GM19193 (cell line): Measurements from ENCODE around the gene LIX1.

Experiments
- POLR2A ChIP-seq: IDR thresholded peaks from 4 replicates; pipeline ENCODE4 v1.6.1; 2011; ENCODE audit not compliant: insufficient read depth, insufficient read length; ENCODE audit errors: extremely low read depth

The LIX1 gene

DNA sequence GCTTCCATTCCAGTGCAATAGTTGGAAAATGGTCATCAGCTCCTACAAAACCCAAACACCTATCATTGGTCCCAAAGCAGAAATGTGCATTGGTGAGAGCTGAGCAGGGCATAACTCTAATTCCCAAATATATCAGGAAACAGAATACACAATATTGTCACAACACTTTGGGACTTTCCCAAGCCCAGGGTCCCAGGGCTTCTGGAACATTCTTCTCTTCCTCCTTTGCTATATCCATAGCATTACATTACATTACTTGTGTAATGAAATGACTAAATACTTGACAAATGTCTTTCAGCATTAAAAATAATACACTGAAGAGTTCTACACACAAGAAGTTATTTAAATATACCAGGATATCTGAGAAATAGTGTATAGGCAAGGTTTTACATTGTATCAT lies 45.6 kb downstream of the LIX1 start:
- TF ChIP-seq POLR2A: no peak

DNA sequence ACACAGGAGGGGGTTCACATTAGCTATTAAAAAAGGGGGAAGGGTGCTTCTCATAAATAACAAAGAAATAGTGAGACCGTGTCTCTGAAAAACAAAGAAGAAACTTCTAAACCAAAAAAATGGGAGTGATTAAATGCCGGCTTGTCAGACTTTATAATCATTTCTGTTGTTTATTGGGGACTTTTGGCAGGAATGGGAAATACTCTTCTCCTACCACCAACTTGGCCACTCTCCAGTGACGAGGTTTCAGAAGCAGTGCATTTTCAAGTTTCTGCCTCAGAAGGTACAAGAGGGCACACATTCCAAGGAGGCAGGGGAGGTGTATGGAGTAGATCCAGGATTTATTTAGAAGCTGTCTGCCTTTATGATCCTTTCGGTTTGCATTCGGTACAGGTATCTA lies 46.2 kb downstream of the LIX1 start:
- TF ChIP-seq POLR2A: no peak

DNA sequence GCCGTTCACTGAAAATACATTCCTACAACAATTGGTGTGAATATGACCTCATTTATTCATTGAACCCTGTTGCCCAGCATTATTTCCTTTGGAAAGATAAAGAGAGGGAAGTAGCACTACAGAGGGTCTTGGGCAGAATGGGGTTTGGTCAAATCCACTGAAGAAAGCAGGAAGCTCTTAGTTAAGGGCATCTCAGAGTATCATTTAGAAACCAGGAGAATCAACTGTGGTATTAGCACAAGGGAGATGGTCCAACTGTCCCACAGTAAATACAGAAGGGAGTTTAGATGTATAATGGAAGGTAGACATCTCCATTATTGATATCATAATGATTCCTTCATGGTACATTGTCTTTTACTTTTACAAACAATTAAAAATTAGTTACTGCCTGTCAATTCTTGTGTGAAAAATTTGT lies 47.1 kb downstream of the LIX1 start:
- TF ChIP-seq POLR2A: no peak

DNA sequence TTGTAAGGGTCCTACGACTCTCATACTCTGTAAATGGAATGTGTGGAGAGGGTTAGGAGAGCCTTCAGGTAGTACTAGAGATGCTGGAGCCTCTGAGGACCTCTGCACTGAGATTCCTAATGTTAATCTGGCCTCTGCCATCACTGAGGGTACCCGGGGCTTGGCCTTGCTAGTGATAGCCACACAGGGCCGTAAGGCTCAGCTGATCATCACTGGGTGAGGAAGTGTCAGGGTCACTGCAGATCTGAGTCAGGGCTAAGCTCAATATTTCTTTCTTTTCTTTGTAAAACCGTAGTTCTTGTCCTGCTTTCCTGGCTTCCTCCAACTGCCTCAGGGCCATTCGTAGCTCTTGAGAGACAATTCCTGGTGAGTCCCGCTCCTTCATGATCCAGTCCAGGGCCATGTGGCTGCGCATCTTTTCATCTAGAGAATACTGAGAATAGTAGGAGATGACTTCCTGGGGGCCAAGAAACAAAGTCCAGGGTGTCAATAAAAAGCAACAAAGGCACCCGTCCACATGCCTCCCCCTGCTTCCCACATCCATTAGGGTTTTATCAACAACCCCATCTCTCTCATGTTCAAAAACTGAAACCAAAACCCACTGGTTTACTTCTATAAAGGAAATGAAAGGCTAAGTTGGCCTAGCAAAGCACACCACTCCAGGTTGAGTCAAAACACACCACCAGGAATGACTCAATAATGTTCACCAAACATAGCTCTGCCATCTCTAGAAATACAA lies 47.7 kb downstream of the LIX1 start:
- TF ChIP-seq POLR2A: no peak

DNA sequence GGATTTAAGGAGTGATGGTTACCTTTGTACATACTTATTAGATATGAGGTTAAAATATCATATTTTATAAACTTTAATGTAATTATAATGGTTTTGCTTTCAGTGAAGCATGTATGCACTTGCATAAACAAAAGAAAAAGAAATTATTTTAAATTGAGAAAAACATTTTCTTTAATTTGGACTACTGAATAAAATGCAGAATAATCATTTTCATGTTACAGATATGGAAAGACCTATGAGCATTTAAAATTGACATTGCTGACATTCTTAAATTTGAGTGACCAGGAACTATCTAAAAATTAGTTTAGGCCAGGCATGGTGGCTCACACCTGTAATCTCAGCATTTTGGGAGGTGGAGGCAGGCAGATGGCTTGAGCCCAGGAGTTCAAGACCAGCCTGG lies 49.2 kb downstream of the LIX1 start:
- no peak for TF ChIP-seq POLR2A

DNA sequence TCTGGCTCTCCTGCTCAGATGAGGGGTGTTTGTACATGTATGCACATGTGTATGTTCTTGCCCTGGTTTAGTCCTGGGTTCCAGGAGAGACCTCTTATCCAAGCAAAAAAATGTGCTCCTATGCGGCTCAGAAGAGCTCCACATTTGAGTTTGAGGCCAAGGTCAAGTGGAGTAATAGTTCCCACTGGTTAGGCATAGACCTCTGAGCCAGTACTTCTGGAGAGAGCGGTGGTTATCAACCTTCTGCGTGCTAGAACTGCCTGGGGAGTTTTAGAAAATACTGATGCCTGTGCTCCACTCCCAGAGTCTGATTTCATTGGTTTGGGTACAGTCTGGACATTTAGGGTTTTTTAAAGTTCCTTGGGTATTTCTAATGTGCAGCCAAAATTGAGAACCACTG lies 51.5 kb downstream of the LIX1 start:
- no peak for TF ChIP-seq POLR2A

DNA sequence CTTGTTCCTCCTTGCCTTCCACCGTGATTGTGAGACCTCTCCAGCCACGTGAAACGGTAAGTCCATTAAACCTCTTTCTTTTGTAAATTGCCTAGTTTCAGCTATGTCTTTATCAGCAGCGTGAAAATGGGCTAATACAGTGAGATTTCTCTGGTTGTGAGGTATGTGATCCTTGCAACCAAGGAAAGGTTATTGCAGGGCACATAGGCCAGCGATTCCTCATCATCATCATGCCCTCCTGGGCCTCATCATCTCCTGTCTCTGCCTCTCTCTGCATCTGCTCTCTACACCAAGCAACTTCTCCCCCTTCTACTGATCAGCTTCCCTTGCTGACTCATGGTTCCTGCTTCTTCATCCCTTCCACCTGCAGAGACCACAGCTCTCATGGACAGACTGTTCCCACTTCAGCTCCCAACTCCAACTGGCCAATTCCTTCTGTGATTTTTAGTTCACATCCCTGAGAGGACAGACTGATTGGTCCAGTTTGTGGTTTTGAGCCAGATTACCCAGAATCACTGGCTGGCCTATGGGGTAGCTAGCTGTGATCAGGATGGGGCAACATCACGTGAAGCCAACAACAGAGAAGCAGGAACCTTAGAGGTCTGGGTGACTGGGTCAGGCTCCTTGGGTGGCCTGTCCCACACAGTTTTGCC lies 53.1 kb downstream of the LIX1 start:
- no peak for TF ChIP-seq POLR2A

DNA sequence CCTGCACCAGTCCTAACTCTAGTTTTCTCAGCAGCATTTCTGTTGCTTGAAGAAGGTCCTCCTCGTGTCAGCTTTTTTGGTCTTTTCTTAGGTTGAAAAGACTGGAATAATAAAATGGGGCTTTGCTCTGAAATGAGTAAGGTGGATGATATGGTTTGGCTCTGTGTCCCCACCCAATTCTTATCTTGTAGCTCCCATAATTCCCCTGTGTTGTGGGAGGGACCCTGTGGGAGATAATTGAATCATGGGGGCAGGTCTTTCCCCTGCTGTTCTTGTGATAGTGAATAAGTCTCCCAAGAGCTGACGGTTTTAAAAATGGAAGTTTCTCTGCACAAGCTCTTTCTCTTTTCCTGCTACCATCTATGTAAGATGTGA lies 53.6 kb downstream of the LIX1 start:
- TF ChIP-seq POLR2A: no peak

DNA sequence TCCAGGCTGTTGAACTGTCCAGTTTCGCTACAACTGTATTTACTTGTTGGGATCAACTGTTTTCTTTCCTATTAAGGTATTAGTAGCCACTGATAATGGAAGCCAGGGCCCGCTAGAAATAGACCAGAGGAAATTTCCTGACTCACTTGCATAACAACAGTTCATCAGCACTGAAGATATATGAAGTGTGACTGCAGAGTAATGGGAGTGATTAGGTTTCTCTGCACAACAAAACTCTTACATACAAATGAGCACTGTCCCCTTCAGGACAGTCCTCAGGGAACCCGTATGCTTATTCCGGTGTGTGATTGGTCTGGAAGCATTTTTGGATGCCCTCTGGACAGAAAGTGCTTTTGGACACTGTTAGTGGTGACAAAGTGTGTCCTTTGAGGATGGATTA lies 55.3 kb downstream of the LIX1 start:
- TF ChIP-seq POLR2A: no peak

DNA sequence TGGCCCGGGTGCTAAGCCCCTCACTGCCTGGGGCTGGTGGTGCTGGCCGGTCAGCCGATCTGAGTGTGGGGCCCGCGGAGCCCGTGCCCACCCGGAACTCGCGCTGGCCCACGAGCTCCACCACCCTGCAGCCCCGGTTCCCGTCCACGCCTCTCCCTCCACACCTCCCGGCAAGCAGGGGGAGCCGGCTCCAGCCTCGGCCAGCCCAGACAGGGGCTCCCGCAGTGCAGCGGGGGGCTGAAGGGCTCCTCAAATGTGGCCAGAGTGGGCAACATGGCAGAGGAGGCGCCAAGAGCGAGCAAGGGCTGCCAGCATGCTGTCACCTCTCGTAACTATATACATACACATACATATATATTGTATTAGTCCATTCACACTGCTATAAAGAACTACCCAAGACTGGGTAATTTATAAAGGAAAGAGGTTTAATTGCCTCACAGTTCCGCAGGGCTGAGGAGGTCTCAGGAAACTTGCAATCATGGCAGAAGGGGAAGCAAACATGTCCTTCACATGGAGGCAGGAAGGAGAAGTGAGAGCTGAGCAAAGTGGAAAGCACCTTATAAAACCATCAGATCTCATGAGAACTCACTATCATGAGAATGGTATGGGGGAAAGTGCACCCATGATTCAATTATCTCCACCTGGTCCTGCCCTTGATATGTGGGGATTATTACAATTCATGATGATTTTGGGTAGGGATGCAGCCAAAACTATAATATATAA lies 56.8 kb downstream of the LIX1 start:
- TF ChIP-seq POLR2A: no peak

DNA sequence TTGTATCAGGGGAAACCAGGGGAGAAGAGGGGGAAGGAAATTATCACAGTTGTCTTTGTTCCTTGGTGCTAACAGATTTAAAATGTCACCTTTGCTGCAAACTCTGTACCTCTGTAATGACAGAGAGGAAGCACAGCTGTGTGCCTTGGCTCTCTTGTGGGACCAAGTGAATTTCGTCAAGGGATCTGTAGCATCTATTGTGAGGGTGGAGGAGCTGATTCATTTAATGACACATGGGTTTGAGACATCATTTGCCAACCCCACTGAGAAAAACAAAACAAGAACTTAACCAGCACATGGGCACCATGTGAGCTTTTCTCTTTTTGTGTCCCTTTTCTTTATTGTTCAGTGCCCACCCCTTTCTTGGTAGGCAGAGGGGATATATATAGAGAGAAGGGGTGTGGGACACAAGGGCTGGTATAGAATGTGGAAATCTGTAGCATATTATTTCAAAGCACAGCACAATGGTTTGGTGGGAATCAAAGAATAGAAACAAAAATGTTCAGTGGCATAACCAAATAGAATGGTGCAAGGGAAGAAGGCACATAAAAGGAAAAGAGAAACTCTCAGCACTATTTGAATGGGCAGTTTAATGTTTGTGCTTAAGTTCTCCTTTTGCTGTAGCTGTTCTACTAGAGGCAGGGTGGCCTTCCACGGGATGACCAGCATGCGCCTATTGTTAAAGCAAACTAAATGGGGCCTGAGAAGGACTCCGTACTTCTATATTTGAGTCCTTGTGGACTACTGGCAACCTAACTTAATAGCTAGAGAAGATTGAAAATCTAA lies 63.3 kb downstream of the LIX1 start:
- no peak for TF ChIP-seq POLR2A

DNA sequence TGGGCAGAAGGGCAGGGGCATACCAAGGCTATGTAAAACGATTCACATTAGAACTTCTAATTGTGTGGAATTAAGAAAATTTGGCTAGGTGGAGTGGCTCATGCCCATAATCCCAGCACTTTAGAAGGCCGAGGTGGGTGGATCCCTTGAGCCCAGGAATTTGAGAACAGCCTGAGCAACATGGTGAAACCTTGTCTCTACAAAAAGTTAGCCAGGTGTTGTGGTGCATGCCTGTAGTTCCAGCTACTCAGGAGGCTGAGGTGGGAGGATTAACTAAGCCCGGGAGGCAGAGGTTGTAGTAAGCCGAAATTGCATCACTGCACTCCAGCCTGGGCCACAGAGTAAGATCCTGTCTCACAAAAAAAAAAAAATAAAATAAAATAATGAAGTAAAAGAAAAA lies 65.2 kb downstream of the LIX1 start:
- no peak for TF ChIP-seq POLR2A

DNA sequence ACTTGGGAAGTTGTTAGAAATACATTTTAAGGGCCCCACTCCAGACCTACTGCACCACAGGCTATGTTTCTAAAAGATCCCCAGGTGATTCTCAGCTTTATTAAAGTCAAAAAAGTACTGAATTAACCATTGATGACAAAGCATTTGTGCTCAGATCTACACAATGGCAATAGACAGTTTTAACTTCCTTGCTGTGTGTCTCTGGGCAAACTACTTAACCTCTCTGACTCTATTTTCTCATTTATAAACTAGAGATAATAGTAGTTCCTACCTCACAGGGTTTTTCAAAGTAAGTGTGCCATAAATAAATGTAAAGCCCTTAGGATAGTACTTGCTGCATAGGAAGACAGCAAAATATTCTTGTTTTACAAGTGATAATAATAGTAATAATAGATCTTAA lies 66.3 kb downstream of the LIX1 start:
- no peak for TF ChIP-seq POLR2A

DNA sequence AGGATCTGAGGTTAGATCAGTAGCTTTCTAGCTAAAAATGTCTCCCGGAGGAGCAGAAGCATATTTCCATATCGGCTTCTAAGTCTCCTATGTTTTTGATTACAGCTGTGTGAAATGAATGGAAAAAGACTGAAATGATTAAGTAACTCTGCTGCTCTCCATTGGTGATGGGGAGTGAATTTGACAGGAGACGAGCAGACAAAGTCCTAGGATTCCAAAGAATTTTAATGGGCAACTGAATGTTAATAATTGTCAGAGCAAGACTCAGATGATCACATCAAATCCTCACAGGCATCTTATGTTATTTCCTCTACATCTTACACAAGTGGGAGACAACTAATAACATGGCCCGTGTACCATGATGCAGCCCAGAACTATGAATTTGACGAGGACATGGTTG lies 66.8 kb downstream of the LIX1 start:
- TF ChIP-seq POLR2A: no peak

DNA sequence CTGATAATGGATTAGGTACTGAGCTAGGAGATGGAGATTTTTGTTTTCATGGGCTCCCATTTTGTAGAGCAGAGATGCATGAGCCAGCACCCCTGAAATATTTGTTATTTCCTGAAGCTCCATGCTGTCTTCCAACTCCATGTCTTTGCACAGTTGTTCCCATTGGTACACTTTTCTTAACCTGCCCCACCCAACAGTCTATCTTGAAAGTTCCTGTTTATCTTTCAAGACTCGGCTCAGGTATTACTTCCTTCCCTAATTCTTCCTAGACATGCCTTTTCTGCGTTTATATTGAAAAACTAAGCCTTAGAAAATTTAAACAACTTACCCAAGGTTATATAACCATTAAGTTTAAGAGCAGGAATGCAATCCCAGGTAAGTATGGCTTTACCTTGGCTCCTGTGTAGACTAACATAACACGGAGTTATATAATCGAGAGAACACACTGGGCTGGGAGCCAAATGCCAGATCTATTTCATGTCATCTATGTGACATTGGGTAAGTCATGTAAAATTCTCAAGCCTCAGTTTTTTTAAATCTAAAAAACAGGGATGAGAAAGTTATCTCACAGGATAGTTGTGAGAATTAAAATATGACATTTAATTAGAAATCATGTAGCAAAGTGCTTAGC lies 67.4 kb downstream of the LIX1 start:
- no peak for TF ChIP-seq POLR2A
